Astrocyte (in vitro differentiated cells and primary cell): Measurements from ENCODE around the gene EBF4.

Source experiments
- EZH2 ChIP-seq: IDR thresholded peaks from 2 replicates; pipeline ENCODE4 v1.6.1; 2012; ENCODE audit warnings: mild to moderate bottlenecking, low read length, inconsistent platforms; ENCODE audit not compliant: insufficient read depth
- TF ChIP-seq, protein P1 (sequence below): IDR thresholded peaks from 2 replicates; pipeline ENCODE4 v1.5.1; 2011; ENCODE audit warnings: low read depth, mild to moderate bottlenecking, inconsistent platforms, low read length, moderate library complexity; ENCODE audit not compliant: insufficient read depth

DNA sequence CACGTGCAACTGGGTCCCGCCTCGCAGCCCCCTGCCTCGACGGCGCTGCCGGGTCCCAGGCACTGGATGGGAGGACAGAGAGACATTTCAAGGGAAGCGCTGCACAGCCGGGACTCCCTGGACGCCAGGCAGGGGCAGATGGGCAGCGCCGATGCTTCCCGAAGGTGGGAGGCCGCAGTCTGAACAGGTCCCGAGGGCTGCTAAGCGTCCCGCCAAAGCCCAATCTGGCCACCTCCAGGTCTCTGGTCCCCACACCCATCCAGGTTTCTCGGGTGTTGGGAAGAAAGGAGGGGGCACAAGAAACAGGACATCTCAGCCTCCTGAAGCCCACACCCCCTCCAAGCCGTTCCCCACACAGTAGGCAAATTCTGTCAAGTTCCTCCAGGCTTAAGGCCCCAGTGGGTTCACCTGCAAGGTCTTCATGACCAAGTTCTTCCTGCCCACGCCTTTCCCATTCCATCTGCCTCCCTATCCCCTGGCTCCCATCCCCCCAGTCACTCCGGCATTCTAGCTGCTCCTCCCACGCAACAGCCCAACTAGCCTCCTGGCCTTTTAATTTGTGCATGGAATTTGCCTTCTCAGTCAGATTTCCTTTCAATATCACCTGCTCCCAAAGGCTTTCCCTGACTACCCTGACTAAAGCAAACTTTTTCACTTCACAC lies 113.2 kb downstream of the EBF4 start:
- TF ChIP-seq, protein P1, sequence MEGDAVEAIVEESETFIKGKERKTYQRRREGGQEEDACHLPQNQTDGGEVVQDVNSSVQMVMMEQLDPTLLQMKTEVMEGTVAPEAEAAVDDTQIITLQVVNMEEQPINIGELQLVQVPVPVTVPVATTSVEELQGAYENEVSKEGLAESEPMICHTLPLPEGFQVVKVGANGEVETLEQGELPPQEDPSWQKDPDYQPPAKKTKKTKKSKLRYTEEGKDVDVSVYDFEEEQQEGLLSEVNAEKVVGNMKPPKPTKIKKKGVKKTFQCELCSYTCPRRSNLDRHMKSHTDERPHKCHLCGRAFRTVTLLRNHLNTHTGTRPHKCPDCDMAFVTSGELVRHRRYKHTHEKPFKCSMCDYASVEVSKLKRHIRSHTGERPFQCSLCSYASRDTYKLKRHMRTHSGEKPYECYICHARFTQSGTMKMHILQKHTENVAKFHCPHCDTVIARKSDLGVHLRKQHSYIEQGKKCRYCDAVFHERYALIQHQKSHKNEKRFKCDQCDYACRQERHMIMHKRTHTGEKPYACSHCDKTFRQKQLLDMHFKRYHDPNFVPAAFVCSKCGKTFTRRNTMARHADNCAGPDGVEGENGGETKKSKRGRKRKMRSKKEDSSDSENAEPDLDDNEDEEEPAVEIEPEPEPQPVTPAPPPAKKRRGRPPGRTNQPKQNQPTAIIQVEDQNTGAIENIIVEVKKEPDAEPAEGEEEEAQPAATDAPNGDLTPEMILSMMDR, result no peak
- peak; percentile 48 for TF ChIP-seq EZH2
